COLO668 (cell line): ENCODE measurements around the gene AVPR2.

Experiments used
- DNase-seq: peaks from one replicate; lab custom pipeline; 2025; ENCODE audit not compliant: unreplicated experiment; lab: John Stamatoyannopoulos, UW

Gene AVPR2

GRCh38 chrX:153870791-153871360, 33.6 kb upstream of the AVPR2 start:
- no peak for DNase-seq

DNA sequence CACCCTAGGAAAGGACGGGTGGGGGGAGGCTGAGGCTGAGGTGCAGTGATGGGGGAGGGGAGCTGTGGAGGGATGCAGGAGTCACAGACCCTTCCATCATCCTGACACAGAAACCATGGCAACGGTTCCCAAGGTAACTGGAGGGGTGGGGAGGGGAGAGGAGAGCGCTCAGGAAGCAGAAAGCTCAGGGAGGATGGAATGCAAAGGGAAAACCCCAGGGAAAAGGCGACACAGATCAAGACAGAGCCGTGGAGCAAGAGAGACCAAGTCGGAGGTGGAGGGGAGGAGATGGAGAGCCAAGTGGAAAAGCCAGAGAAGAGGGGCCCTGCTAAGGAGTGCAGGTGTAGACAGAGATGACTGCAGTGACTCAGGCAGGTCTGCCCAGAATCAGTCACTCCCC, 33.0 kb upstream of the AVPR2 start:
- DNase-seq = no peak

DNA sequence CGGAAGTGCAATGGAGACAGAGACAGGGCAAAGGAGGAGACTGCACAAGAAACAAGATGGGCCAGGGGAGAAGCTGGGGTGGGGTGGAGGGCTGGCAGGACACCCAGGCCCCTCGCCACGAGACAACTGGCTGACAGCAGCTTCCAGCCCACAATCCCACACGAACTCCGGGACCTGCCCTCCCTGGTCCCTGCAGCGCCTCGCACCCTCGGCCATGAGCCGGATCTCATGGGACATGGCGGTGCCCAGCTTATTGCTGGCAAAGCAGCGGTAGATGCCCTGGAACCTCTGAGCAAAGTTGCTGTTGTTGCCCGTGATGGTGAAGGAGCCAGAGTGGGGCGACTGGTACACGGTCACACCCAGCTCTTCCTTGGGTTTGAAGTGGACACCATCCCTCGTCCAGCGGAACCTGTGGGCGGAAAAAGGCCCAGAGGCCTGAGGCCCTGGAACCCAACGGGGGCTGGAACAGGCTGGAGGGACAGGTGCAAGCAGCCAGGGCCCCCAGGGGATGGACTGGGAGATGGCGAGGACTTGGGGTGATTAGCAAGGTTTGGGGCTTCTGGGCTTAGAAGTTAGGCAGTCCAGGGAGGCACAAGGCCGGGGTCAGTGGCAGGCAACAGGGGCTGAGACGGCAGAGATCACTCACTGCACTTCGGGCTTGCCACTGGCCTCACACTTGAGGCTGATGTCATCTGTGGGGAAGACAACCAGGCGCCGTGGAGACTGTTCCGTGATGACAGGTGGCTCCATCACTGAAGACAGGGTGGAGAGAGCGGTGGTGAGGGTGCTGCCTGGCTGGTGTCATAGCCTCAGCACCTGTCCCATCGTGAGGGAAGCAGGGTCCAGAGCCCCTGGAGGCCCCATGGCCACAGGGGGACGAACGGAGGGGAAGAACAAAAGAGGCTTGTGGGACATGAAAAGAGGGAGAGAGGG, 32.3 kb upstream of the AVPR2 start:
- no peak for DNase-seq

- no peak for DNase-seq
Measured at GRCh38 chrX:153873282-153874084, 31.0 kb upstream of the AVPR2 start.

DNA sequence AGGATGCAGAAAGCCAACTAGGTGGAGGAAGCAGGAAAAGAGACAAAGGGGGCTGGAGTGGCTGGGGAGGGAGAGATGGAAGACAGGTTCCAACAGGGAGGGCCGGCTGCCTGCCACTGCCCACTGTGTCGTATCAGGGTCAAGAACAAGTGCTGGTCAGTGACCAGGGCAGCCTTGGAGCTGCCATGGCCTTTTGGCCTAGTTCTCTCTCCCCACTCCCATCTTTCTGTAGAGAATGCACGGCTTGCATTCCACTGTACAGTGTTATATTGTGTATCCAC, 30.4 kb upstream of the AVPR2 start:
- no peak for DNase-seq

DNA sequence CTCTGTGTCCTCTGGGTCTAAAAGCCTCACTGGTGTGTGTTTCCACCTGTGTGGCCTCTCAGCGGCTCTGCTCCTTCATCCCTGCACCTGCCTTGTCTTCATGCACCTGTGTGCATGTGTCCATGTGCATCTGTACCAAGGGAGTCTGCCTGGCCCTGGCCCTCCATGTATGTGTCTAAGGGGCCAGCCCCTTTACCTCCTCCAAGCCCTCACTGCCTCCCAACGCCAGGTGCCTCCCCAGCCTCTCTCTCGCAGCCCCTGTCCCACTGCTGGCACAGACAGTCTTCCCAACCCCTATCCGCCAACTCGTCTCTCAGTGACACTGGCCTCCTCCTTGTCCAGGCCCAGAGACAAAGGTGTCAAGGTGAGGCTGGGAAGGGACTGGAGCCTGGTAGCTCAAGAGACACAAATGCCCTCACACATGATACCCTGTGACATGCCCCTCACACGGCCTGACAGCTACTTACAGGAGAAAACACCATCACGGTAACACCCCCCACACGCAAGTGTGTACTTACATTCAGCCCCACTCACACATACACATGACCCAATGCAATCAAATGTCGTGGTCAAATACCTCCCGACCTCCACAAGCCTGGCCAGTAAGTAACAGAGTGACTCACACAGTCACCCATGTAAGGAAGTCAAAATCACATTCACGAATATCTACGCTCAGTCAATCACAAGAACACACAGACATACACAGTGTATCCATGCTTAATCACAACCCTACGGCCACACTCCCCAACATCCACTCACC, 29.9 kb upstream of the AVPR2 start:
- DNase-seq = no peak

DNA sequence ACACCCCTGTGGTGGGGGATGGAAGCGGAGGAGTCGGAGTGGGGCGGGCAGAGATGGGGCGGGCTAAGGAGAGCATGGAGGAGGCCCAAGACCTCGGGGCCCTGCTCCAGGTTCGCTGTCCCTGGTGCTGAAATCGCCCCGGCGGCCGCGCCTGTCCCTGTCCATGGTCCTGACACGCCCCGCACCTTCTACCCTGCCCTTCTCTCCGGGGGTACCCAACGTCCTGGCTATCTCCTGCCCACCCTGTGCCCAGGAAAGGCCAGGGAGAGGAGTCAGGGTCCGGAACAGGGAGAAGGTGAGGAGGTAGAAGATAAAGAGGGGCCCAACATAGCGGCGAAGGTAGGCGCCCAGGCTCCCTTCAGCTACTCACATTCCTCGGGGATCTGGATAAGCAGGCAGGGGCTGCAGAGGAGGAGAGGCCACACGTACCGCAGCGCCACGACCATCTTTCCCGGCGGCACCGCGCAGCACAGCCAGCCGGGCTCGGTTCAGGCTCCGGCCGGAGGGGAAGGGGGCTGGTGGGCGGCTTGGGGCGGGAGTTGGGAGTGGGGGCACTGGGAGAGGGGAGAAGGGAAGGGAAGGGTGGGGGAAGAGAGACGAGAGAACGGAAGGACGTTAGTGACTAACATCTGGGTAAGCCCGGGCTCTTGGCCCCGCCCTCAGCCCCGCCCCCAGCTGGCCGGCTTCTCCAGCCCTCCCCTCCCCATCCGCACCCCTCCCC, 28.9 kb upstream of the AVPR2 start:
- DNase-seq = no peak

DNA sequence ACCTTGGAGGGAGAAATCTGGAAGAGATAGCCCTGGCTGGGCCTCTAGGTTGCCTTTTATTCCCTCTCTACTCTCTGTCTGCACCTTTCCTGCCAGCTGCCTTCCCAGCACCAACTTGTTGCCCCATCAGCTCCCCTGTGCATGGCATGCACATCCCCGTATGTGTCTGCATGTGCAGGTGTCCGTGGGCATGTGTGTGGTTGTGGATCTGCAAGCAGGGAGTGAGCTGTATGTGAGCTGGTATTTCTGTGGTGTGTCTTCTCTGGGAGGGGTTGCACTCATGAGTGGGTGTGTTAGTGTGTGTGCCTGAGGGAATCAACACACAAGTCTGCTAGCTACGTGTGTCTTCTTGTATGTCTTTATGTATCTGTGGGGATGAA, 28.4 kb upstream of the AVPR2 start:
- no peak for DNase-seq

GRCh38 chrX:153877571-153878261, 26.8 kb upstream of the AVPR2 start:
- no peak for DNase-seq

GRCh38 chrX:153878345-153878744, 26.1 kb upstream of the AVPR2 start:
- no peak for DNase-seq

- no peak for DNase-seq
Measured at GRCh38 chrX:153878969-153879653, 25.4 kb upstream of the AVPR2 start.

DNA sequence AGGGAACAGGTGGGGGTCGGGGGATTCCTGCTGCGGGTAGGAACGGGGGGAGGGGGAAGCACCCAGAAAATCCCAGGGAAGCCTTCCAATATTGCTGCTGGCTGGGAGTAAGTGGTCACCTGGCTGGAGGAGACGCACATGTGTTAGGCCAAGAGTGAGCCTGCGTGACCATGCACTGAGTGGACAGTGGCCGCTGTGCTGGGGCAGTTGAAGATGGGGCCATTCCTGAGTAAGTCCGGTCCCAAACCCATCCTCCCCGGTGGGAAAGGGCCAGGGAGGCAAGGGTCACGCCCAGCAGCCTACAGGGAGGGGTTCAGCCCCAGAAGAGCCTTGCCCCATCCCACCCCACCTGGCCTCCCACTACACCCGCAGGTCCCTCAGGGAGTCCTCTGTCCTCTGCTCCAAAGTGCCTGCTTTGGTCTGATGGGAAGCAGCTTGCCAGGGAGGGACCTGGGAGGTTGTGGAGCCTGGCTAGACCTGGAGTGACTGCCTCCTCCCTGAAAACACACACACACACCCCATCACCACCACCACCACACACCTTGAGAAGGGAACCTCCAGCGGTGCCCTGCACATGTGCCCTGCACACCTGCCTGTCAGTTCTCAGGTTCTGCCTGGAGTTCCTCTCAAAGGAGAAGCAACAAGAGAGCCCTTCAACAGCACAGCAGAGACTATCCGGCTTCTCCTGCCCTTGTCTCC, 24.6 kb upstream of the AVPR2 start:
- DNase-seq = no peak

DNA sequence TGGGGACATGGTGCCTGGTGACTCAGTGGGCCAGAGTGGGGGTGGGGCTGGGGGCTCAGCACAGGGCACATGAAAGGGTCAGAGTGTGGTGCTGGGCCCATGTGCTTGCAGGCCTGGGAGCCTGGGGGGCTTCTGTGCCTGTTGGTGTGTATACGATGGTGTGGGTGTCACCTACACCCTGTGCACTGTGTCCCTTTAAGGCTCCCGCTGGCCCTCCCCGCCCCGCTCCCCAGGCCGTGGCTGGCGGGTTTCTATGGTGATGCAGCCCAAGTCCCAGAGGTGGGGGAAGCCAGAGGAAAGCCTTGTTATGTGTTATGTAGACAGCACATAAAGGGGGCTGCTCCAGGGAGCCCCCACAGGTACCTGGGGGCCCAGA, 24.0 kb upstream of the AVPR2 start:
- DNase-seq = no peak

DNA sequence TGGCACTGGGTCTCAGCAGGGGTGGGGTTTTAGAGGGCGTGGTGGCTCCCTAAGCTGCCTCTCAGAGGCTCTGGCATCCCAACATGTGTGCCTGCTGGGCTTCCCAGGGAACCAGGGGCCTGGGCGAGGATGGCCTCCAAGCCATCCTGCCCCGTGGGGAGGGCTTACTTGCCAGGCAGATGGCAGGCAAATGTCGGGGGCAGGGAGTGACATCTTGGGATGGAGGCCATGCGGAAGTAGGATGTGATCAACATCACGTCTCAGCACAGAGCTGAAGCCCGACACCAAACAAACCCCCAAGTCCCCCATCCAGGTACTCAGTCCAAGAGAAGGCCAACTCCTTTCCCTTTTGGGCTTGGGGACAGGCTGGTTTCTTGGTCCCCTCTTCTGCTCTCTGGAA, 23.2 kb upstream of the AVPR2 start:
- DNase-seq = no peak

DNA sequence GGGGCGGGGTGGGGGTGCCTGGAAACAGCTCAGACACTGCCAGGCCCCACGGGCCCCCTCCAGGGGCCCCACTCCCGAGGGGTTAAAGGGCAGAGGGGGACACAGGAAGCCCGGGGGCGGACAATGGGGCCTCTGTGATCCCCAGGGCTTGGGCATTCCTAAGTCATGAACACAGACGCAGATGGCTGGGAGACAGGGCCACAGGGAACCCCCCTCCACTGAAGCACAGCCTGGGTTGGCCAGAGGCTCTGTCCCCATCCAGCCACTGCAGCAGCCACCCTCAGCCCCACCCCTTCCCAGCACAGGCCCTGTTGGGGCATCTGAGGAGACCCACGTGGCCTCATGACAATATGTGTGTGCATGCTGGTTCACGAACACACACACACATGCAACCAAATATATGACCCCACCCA, 22.4 kb upstream of the AVPR2 start:
- DNase-seq = no peak

DNA sequence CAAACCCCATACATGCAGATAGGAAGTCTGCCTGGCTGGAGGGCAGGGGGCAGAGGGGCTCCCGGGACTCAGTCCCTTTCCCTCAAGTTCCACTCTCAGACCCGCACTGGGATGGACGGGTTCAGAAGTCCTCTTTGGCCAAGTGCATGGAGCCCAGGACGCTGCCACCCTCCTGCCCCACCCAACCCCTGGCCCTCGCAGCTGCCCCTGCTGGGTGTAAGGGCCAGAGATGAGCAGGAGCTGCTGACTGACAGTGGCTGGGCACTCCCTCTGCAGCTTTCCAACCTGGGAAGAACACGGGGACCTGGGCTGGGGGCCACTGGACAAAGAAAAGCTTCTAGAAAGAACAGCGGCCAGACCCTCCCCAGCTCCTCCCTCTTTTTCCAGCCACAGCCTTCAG, 21.9 kb upstream of the AVPR2 start:
- DNase-seq = no peak

DNA sequence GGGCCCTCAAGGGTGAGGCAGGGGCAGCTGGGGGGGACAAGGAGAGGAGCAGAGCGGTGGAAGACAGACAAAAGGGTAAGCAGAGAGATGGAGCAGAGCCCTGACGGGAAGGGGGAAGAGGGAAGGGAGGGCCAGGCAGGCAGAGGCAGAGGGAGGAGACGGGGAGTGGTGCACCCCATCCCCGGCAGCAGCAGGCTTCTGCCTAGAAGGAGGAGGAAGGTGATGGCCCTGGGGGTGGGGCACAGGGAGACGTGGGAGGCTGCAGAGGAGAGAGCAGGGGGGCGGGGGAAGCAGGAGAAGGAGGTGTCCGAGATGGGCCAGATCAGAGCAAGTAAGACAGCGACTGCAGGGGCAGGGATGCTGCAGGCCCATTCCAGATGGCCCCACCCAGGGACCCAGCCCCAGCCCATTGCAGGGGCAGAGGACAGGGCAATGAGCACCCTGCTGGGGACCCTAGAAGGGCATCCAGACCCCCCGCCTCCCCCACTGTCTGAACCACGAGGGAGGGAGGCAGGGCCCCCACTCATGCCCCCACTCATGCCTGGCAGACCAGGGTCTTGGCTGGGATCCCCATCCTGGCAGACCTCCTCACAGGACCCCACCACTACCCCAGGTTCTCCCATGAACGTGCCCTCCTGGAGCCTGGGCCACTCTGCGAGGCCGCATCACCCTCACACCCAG, 21.2 kb upstream of the AVPR2 start:
- no peak for DNase-seq

GRCh38 chrX:153884136-153884535, 20.3 kb upstream of the AVPR2 start:
- DNase-seq = no peak
